Measurements from ENCODE around the gene SLC45A2.
"Not testable (repeated sequence)": the region's sequence is repeated elsewhere in the genome, so short reads cannot be mapped to it uniquely, and the experiment has no call there.

GRCh38 chr5:33952175-33952574, 32.3 kb downstream of the SLC45A2 start:
- not testable (repeated sequence) for TF ChIP-seq SUZ12 (IDR thresholded peaks at IDR 0.05; ENCODE audit: extremely low read depth, insufficient read depth, insufficient read length); YY1 (IDR thresholded peaks at IDR 0.05; ENCODE audit: insufficient read depth, insufficient read length)
